GM18867 (cell line): ENCODE results near the gene TIGD2.

Experiments used
- ATAC-seq: cut with Tn5 transposase; IDR thresholded peaks from one replicate; pipeline ENCODE4 v1.9.1; 2021; ENCODE audit warnings: mild to moderate bottlenecking, moderate library complexity; ENCODE audit not compliant: unreplicated experiment

The TIGD2 gene

DNA sequence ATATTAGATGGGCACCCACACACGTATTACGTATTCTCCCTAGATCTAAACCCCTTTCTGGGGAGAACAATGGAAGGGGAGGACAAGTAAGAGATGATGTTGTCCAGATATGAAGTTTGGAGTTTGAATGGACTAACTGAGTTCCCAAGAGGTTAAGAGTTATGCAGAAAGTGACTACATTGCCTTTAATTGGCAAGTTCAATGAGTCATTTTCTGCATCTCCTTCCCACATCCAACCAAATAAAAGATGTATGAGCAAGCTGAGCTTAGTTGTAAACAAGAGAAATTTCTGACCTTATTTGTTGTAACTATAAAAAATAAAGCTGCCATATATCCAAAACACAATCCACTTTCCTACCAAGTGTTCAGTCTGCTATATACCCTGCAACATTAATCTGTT is 50.5 kb downstream of the TIGD2 start:
- no peak for ATAC-seq

- ATAC-seq: no peak
Measured at GRCh38 chr4:89162496-89162895, 51.2 kb downstream of the TIGD2 start.

DNA sequence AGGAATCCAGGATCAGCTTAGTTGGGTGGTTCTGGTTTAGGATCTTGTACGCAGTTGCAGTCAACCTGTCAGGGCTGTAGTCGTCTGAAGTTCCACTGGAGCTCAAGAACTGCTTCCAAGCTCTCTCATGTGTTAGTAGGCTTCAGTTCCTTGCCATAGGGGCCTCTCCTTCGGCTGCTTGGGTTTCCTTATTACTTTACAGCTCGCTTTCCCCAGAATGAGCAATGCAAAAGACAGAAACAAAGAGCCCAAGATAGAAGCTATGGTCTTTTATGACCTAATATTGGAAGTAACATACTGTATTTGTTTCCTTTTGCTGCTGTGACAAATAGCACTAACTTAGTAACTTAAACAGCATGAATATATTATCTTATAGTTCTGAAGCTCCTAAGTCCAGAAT is 51.7 kb downstream of the TIGD2 start:
- ATAC-seq: no peak

DNA sequence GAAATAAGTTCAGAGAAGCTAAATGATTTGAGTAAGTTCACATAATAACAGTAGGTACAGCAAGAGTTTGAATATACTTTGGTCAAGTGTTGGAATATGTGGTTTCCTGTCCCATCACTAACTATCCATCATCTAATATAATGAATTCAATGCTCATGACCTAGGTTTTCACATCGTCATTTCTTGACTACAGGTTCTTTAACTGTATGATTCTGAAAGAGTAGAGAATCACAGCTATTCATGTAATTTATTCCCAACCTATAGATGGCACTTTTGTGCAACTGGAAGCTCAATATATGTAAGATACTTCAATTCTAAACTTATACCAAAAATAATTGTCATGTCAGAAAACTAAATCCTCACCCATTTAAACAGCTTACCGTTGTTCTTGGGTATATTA is 53.1 kb downstream of the TIGD2 start:
- ATAC-seq: no peak
